ENCODE results near the gene PDILT.
"Not testable (repeated sequence)": the region's sequence is repeated elsewhere in the genome, so short reads cannot be mapped to it uniquely, and the experiment has no call there.

PDILT gene

GRCh38 chr16:20404637-20405036 lies at the start of gene PDILT:
Gene PDILT (minus strand): TSS chr16:20404737. CDS start chr16:20399300, 5,437 bp downstream.
- ChIA-PET CTCF (interaction anchor here (0.6 to 1.7 kb wide), 4 partner anchors 19 to 493 kb away, joined by 3 to 4 read pairs (median 3); no protein-coding TSS in a partner anchor), POLR2A (no interaction called here)
- DNase-seq (ENCODE audit: extremely low spot score): no peak
- TF ChIP-seq CTCF (IDR thresholded peaks at IDR 0.05; ENCODE audit: control extremely low read depth, extremely low read depth, low read depth, missing control alignments): no peak

- DNase-seq (ENCODE audit: extremely low spot score); CTCF ChIA-PET; POLR2A ChIA-PET: not testable (repeated sequence)
These were observed 49.1 kb upstream of the PDILT start for GRCh38 chr16:20453633-20454032.

GRCh38 chr16:20451364-20451763 lies 46.8 kb upstream of the PDILT start, which contains the start of gene ACSM2A:
Gene ACSM2A (plus strand): TSS chr16:20451521. CDS start chr16:20460115, 8,594 bp downstream.
- POLR2A ChIA-PET; DNase-seq (ENCODE audit: extremely low spot score); CTCF ChIA-PET: not testable (repeated sequence)

GRCh38 chr16:20446652-20447393 lies 42.3 kb upstream of the PDILT start:
- POLR2A ChIA-PET; DNase-seq (ENCODE audit: extremely low spot score); CTCF ChIA-PET: not testable (repeated sequence)

GRCh38 chr16:20441859-20442258 lies 37.3 kb upstream of the PDILT start:
- POLR2A ChIA-PET; DNase-seq (ENCODE audit: extremely low spot score); CTCF ChIA-PET: not testable (repeated sequence)

GRCh38 chr16:20441191-20441590 lies 36.7 kb upstream of the PDILT start:
- CTCF ChIA-PET: no interaction called here
- no peak for DNase-seq (ENCODE audit: extremely low spot score)
- POLR2A ChIA-PET: no interaction called here
- TF ChIP-seq CTCF (IDR thresholded peaks at IDR 0.05; ENCODE audit: control extremely low read depth, extremely low read depth, low read depth, missing control alignments): no peak

- CTCF ChIA-PET: not testable (repeated sequence)
These were observed 36.2 kb upstream of the PDILT start for GRCh38 chr16:20440731-20441130.

GRCh38 chr16:20439820-20440231 lies 35.3 kb upstream of the PDILT start:
- POLR2A ChIA-PET: not testable (repeated sequence)

More at GRCh38 chr16:20440731-20441130, 36.2 kb upstream of the PDILT start:
- DNase-seq (ENCODE audit: extremely low spot score); POLR2A ChIA-PET: not testable (repeated sequence)

GRCh38 chr16:20438950-20439349 lies 34.4 kb upstream of the PDILT start:
- POLR2A ChIA-PET; CTCF ChIA-PET; DNase-seq (ENCODE audit: extremely low spot score): not testable (repeated sequence)

More at GRCh38 chr16:20439820-20440231, 35.3 kb upstream of the PDILT start:
- CTCF ChIA-PET; DNase-seq (ENCODE audit: extremely low spot score): not testable (repeated sequence)

- no peak for TF ChIP-seq CTCF (IDR thresholded peaks at IDR 0.05; ENCODE audit: control extremely low read depth, extremely low read depth, low read depth, missing control alignments)
- ChIA-PET POLR2A (no interaction called here), CTCF (no interaction called here)
These were observed 26.4 kb upstream of the PDILT start for GRCh38 chr16:20430948-20431347.

GRCh38 chr16:20430480-20430879 lies 25.9 kb upstream of the PDILT start:
- CTCF ChIA-PET; POLR2A ChIA-PET; DNase-seq (ENCODE audit: extremely low spot score): not testable (repeated sequence)

More at GRCh38 chr16:20430948-20431347, 26.4 kb upstream of the PDILT start:
- no peak for DNase-seq (ENCODE audit: extremely low spot score)

GRCh38 chr16:20429499-20429898 lies 25.0 kb upstream of the PDILT start:
- DNase-seq (ENCODE audit: extremely low spot score); POLR2A ChIA-PET; CTCF ChIA-PET: not testable (repeated sequence)

- POLR2A ChIA-PET; CTCF ChIA-PET; DNase-seq (ENCODE audit: extremely low spot score): not testable (repeated sequence)
These were observed 22.9 kb upstream of the PDILT start for GRCh38 chr16:20427401-20427797.
